Endothelial cell of coronary artery (primary cell): ENCODE data around the gene PDF. TPM values are rescaled to one million over a fixed set of nuclear protein-coding genes. Genes with fewer than 3 reads are reported as not detected.

Experiments
- total RNA-seq: library from RNA; depleted of rRNA; stranded (reverse); fragments of >200 nt; gene quantifications from 2 replicates; pipeline ENCODE4 v1.2.3, GENCODE V29; 2014

Gene PDF, protein sequence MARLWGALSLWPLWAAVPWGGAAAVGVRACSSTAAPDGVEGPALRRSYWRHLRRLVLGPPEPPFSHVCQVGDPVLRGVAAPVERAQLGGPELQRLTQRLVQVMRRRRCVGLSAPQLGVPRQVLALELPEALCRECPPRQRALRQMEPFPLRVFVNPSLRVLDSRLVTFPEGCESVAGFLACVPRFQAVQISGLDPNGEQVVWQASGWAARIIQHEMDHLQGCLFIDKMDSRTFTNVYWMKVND
- 11.5 and 11.9 TPM in 2 replicates for total RNA-seq

DNA sequence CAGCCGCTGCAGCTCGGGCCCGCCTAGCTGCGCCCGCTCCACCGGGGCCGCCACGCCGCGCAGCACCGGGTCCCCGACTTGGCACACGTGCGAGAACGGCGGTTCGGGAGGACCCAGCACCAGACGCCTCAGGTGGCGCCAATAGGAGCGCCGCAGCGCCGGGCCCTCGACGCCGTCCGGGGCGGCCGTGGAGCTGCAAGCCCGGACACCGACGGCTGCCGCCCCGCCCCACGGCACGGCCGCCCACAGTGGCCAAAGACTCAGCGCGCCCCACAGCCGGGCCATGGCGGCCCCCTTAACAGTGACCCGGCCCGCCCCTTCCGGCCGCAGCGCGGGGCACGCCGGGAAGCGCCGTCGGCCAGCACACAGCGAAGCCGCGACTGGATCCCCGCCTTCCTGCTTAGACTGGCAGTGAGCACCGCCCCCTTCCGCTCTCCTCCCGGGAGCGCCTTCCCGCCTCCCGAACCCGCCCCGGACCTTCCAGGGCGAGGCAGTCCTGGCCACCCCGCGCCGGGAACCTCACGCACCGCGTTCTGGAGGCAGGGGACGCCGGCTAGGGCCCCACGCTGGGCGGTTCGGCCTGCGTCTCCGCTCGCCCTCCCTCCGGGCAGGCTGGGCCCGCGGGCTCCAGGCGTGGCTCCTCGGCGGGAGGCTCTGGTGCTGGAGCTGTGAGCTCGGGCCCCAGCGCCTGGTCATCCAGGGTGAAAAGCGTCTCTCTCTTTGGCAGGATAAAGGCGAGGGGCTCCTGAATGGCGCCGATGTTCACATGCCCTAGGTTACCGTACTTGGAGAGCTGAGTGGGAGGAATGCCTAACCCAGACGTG lies at the start of gene PDF:
Gene PDF, minus strand, starts transcription at position 303 of the 824 bp plus-strand sequence. Its CDS starts 18 bp downstream, at position 285.

DNA sequence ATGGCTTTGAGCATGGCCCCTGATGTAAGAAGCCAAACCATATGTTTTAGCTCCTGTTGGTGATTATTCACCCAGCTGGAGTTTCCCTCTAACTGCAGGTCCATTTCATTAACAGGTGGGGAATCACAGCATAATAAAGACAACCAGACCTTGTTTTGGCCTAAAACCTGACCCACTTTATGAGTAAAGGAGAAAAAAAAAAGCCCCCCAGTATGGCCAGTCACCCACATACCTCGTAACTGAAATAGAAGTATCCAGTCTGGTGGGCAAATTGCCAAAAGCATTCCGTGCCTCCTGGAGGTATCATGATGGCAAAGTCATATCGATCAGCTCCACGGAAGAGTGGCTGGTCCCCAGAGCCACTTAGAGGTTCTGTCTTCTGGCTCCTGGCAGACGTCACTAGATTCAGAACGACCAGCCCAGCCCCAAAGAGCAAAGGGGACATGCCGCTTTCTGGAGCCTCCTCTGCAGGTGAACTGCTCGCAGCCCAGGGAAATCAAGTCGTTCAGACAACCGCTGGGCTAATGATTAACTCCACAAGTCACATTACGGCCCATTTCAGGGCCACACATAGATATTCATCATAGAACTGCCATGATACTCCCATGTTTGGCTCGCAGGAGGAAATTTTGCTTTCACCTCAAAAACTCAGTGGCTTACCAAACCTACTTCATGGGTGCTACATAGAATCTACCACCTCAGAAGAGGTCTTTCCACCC lies 21.1 kb upstream of the PDF start, which contains the start of gene TMED6:
Gene TMED6, minus strand, starts transcription at position 478 of the 719 bp plus-strand sequence. Its CDS starts 33 bp downstream, at position 445.

DNA sequence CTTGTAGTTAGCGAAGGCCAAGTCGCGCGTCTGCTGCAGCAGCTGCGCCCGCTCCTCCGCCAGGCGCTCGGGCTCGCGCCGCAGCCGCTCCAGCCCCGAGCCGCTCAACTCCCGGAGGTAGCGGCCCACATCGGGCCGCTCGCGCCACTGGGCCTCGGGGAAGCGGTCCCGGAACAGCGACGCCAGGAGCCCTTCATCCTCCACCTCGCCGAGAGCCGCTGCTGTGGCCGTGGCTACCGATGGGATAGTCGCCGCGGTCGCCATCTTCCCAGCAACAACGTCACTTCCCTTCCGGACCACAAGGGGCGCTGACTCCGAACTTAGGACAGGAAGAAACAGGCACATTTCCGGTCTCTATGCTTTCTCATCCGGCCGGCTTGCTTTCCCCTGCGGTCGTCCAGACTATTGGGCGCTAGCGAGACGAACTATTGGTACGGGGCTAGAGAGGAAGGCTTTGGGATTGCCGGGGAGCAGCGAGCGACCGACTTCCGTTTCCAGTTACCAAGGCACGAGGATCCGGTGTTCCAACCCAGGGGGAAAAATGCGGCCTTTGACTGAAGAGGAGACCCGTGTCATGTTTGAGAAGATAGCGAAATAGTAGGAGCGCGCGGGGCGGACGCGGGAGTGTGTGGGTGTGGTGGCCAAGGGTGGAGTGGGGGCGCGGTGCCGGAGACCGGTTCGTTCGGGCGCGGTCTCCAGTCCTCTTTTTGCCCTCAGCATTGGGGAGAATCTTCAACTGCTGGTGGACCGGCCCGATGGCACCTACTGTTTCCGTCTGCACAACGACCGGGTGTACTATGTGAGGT lies 9.1 kb upstream of the PDF start, which contains the start of the genes COG8 and NIP7:
Gene COG8, minus strand, starts transcription at position 276 of the 806 bp plus-strand sequence. Its CDS starts 12 bp downstream, at position 264.
Gene NIP7, plus strand, starts transcription at position 484 of the 806 bp plus-strand sequence. Its CDS starts 58 bp downstream, at position 542.

DNA sequence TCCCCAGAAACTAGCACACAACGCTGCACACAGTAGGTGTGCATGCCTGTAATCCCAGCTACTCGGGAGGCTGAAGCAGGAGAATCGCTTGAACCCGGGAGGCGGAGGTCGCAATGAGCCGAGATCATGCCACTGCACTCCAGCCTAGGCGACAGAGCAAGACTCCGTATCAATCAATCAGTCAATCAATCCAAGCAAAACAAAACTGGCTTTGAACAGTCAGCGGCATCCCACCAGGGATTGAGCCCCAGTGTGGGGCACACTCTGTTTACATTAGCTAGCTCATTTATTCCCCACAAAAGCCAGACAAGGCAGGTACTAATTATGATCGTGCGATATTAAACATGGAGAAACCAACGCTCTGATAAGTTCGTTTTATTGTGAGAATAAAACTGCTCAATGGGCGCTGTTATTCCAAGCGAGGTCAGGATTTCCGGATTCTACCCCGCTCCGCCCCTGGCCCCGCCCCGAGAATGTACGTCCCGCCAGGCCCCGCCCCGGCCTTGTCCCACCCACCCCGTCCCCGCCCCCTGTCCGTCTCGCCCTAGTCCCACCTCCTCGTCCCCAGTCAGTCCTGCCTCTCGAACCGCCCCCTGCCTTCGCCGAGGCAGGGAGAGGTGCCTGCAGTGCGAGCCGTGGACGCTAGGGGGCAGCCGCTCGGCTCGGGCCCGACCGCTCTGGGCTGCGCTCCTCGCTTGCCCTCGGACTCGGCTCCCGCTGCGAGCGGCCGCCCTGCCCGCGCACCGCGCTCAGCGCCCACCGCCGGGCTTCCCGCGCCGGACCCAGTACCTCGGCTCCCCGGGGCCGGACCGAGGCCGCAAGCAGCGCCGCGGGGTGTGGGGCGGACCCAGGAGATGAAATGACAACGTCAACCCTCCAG lies 19.5 kb downstream of the PDF start, which contains the start of gene VPS4A:
Gene VPS4A, plus strand, starts transcription at position 698 of the 880 bp plus-strand sequence. Its CDS starts 162 bp downstream, at position 860.

Other genes starting within 250 kb of the PDF start
- 1.1 and 1.8 TPM in 2 replicates for gene HAS3, start 224.9 kb downstream of the PDF start, total RNA-seq
- 50.5 and 63.2 TPM in 2 replicates for gene CHTF8, start 198.0 kb downstream of the PDF start, total RNA-seq
- 16.7 and 18.7 TPM in 2 replicates for gene UTP4, start 197.9 kb downstream of the PDF start, total RNA-seq
- 54.4 and 61.2 TPM in 2 replicates for gene SNTB2, start 143.4 kb downstream of the PDF start, total RNA-seq
- 36.7 and 39.8 TPM in 2 replicates for gene VPS4A, start 19.2 kb downstream of the PDF start, total RNA-seq
- gene COG8, start 9.0 kb upstream of the PDF start, total RNA-seq, result 18.9 and 23.5 TPM in 2 replicates
- gene NIP7, start 9.2 kb upstream of the PDF start, total RNA-seq, result 29.5 and 33.9 TPM in 2 replicates
- not detected in 2 replicates for gene TMED6, start 21.2 kb upstream of the PDF start, total RNA-seq
- gene TERF2, start 55.4 kb upstream of the PDF start, total RNA-seq, result 10.5 and 15.9 TPM in 2 replicates
- 49.7 and 69.8 TPM in 2 replicates for gene CYB5B, start 94.0 kb upstream of the PDF start, total RNA-seq
- 12.0 and 21.7 TPM in 2 replicates for gene NFAT5, start 235.4 kb upstream of the PDF start, total RNA-seq